Measurements from ENCODE around the gene RNF175. TPM values are rescaled to one million over a fixed set of nuclear protein-coding genes. Genes with fewer than 3 reads are reported as not detected.

RNF175 gene
- total RNA-seq, 4 donors from 2014 or later = not detected

- TF ChIP-seq CTCF (IDR thresholded peaks at IDR 0.05; ENCODE audit: low read depth) = no peak
Observed at GRCh38 chr4:153777421-153777820, 17.6 kb upstream of the RNF175 start.

GRCh38 chr4:153776601-153777000, 16.8 kb upstream of the RNF175 start:
- no peak for TF ChIP-seq CTCF (IDR thresholded peaks at IDR 0.05; ENCODE audit: low read depth)

- TF ChIP-seq CTCF (IDR thresholded peaks at IDR 0.05; ENCODE audit: low read depth) = no peak
Observed at GRCh38 chr4:153773236-153773690, 13.4 kb upstream of the RNF175 start.

DNA sequence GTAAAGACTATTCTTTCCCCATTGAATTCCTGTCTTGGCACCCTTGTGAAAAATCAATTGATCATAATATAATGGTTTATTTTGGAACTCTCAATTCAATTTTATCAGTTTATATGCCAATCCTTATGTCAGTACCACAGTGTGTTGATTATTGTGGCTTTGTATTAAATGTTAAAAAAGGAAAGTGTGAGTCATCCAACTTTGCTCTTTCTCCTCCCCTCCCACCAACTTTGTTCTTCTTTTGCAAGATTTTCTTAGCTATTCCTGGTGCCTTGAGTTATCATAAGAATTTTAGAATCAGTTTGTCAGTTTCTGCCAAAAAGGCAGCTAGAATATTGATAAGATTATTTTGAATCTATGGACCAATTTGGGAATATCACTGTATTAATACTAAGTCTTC, 11.2 kb upstream of the RNF175 start:
- TF ChIP-seq CTCF (IDR thresholded peaks at IDR 0.05; ENCODE audit: low read depth) = no peak

- no peak for TF ChIP-seq CTCF (IDR thresholded peaks at IDR 0.05; ENCODE audit: low read depth)
Observed at GRCh38 chr4:153766758-153767157, 6.9 kb upstream of the RNF175 start.

- no peak for TF ChIP-seq CTCF (IDR thresholded peaks at IDR 0.05; ENCODE audit: low read depth)
Observed at GRCh38 chr4:153765894-153766293, 6.1 kb upstream of the RNF175 start.

DNA sequence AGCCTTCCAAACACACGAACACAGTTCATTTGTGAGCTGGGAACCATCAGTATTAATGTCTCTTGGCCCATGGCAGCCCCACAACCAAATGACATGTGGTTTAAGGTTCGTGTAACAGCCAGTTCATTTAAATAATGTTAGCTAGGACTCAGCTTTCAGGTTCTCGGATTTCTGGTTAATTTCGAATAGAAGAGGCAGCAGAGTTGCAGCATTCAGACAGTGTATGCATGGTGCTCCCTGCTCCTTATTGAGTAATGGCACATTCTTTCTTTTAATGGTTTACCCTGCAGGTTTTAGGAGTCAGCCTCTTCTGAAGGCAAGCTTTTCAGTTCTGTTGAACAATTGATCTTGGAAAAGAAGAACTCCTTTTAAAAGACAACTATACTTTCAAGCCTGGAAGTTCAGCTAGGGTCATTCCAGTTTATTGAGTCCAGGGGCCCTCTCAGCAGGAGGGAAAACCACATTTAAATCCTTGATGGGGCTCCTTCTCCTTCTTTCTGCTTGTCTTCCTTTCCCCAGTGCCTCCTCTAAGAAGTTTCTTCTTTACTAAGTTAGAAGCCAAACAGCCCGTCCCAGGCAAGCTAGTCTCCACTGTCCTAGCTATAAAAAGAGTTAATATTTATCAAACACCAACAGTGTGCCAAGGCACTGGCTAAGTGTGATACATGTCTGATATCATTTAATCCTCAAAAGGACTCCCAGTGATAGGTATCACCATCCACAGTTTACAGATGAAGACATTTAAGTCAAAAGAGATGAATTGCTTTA, 5.0 kb upstream of the RNF175 start:
- no peak for TF ChIP-seq CTCF (IDR thresholded peaks at IDR 0.05; ENCODE audit: low read depth)
